GM12878 (cell line): ENCODE measurements around the gene ZNF212. TPM values are rescaled to one million over a fixed set of nuclear protein-coding genes. Genes with fewer than 3 reads are reported as not detected.

Experiments used
- ATAC-seq: fragments of 200-7000 bp; cut with Tn5 transposase; 3 replicates; pipeline ENCODE4 v1.9.1; 2020; ENCODE audit warnings: mild to moderate bottlenecking, moderate library complexity
- BruUV-seq: library from RNA; stranded (reverse); fragments of 400-500 nt; replicated peaks from 2 replicates; lab custom pipeline; 2021; lab: Mats Ljungman, UMichigan
- CTCF ChIA-PET: fragments of 300-600 bp; sonication (Branson Sonifier 250); formaldehyde crosslinking; extraction: SDS; loops from one replicate; lab custom pipeline; 2021; ENCODE audit warnings: inconsistent platforms; lab: Yijun Ruan, JAX
- POLR2A ChIA-PET: fragments of 350-600 bp; formaldehyde crosslinking; extraction: SDS; loops from one replicate; lab custom pipeline; 2021; ENCODE audit warnings: inconsistent platforms; lab: Charles Lee
- RAD21 ChIA-PET: fragments of 300-600 bp; sonication (Branson Sonifier 250); formaldehyde crosslinking; loops from one replicate; lab custom pipeline; 2023; ENCODE audit warnings: antibody characterized with exemption; ENCODE audit not compliant: unreplicated experiment; lab: Charles Lee
- SMC1A ChIA-PET: fragments of 300-600 bp; sonication (Branson Sonifier 250); formaldehyde crosslinking; loops from one replicate; lab custom pipeline; 2023; ENCODE audit not compliant: unreplicated experiment, uncharacterized antibody; lab: Charles Lee
- DNase-seq: peaks from one replicate; pipeline ENCODE4 v3.0.0-alpha.2; 2011; ENCODE audit warnings: low read depth, low spot score
- FAIRE-seq: peaks from 3 replicates; lab custom pipeline; 2011; peaks lifted over from hg19 to GRCh38; lab: Jason Lieb, UNC
- H2AFZ ChIP-seq: 2 replicates; pipeline ENCODE4 v1.6.0; 2011; ENCODE audit warnings: low read depth, low read length, control low read depth; ENCODE audit not compliant: control insufficient read depth
- H3K27ac ChIP-seq: 2 replicates; pipeline ENCODE4 v1.5.1; 2011; ENCODE audit warnings: control low read depth; ENCODE audit not compliant: control insufficient read depth, insufficient read depth
- H3K27me3 ChIP-seq, 2 experiments: replicated peaks in 1 of 2; 2 replicates each; pipeline versions ENCODE4 v1.6.0 to v1.6.1; 2011; ENCODE audit warnings: low read length in 1 of 2; ENCODE audit not compliant: control insufficient read depth in 2 of 2, insufficient read depth in 2 of 2
- H3K36me3 ChIP-seq, 2 experiments: 2 replicates each; pipeline ENCODE4 v1.5.1; 2011; ENCODE audit warnings: low read length in 1 of 2; ENCODE audit not compliant: control insufficient read depth in 2 of 2, insufficient read depth in 2 of 2
- H3K4me1 ChIP-seq: 2 replicates; pipeline ENCODE4 v1.6.1; 2011; ENCODE audit warnings: mild to moderate bottlenecking, low read length, moderate library complexity, mixed read lengths; ENCODE audit not compliant: control insufficient read depth, insufficient read depth
- H3K4me2 ChIP-seq: 2 replicates; pipeline ENCODE4 v1.6.0; 2011; ENCODE audit warnings: control low read depth; ENCODE audit not compliant: control insufficient read depth, insufficient read depth
- H3K4me3 ChIP-seq: fragments of 200-600 bp; sonication (generic); 2 replicates; pipeline ENCODE4 v1.5.1; 2016
- H3K79me2 ChIP-seq: 2 replicates; pipeline ENCODE4 v1.6.0; 2011; ENCODE audit warnings: low read length; ENCODE audit not compliant: control insufficient read depth, insufficient read depth
- H3K9ac ChIP-seq: 2 replicates; pipeline ENCODE4 v1.8.0; 2011; ENCODE audit warnings: low read length, control low read depth, mixed read lengths; ENCODE audit not compliant: control insufficient read depth, insufficient read depth
- H3K9me3 ChIP-seq: replicated peaks from 3 replicates; pipeline ENCODE4 v1.5.1; 2011; ENCODE audit warnings: mild to moderate bottlenecking, low read length; ENCODE audit not compliant: control insufficient read depth, insufficient read depth
- H4K20me1 ChIP-seq: 2 replicates; pipeline ENCODE4 v1.6.0; 2011; ENCODE audit not compliant: control insufficient read depth, insufficient read depth
- BRCA1 ChIP-seq: IDR thresholded peaks from 2 replicates; pipeline ENCODE4 v1.6.1; 2011; ENCODE audit warnings: low read depth, low read length, improper control_type of control experiment
- CBX5 ChIP-seq: sonication (generic); IDR thresholded peaks from 2 replicates; pipeline ENCODE4 v1.6.1; 2016; ENCODE audit warnings: low read depth, moderate library complexity, mild to moderate bottlenecking, inconsistent platforms
- CEBPB ChIP-seq, 2 experiments: fragments of 150-350 bp in 1 of 2; IDR thresholded peaks; 2 replicates each; pipeline ENCODE4 v1.6.1; 2012 to 2014; ENCODE audit warnings: low read depth in 2 of 2, low read length in 2 of 2, borderline replicate concordance in 1 of 2, inconsistent platforms in 1 of 2
- IKZF1 ChIP-seq: fragments of 450-650 bp; conservative IDR thresholded peaks from 2 replicates; pipeline ENCODE4 v1.6.1; 2017; ENCODE audit warnings: antibody characterized with exemption, mild to moderate bottlenecking
- RELA ChIP-seq: fragments of 450-650 bp; IDR thresholded peaks from 2 replicates; pipeline ENCODE4 v1.8.0; 2014; ENCODE audit warnings: borderline replicate concordance; ENCODE audit not compliant: partially characterized antibody
- SRF ChIP-seq, 2 experiments: IDR thresholded peaks; 2 replicates each; pipeline ENCODE4 v1.6.1; 2011; ENCODE audit warnings: low read depth in 2 of 2, low read length in 2 of 2, mild to moderate bottlenecking in 1 of 2, moderate library complexity in 1 of 2
- STAT3 ChIP-seq: IDR thresholded peaks from 2 replicates; pipeline ENCODE4 v1.6.1; 2011; ENCODE audit warnings: low read depth, low read length, improper control_type of control experiment
- TARDBP ChIP-seq: IDR thresholded peaks from 2 replicates; pipeline ENCODE4 v1.6.1; 2016; ENCODE audit warnings: borderline replicate concordance
- TCF3 ChIP-seq: IDR thresholded peaks from 2 replicates; pipeline ENCODE4 v1.6.1; 2012; ENCODE audit warnings: low read depth, mild to moderate bottlenecking, low read length, borderline replicate concordance; ENCODE audit not compliant: insufficient read depth
- ZBED1 ChIP-seq: IDR thresholded peaks from 2 replicates; pipeline ENCODE4 v1.6.1; 2016; ENCODE audit warnings: borderline replicate concordance
- ZNF622 ChIP-seq: fragments of 450-650 bp; IDR thresholded peaks from 2 replicates; pipeline ENCODE4 v1.6.1; 2017; ENCODE audit warnings: mild to moderate bottlenecking, inconsistent platforms
- WGBS: methylation state at CpG from one replicate; pipeline ENCODE4 v1.1.6; 2016; ENCODE audit warnings: low lambda C conversion rate; ENCODE audit not compliant: insufficient replicate concordance, insufficient coverage; ENCODE audit errors: missing lambda C conversion rate; 5-methylcytosine and 5-hydroxymethylcytosine counted together
- in situ Hi-C: fragments of 300-500 bp; cut with MboI; formaldehyde crosslinking; loops from 9 replicates; pipeline ENCODE4 v1.14.3; 2018; ENCODE audit warnings: mixed read lengths
- intact Hi-C: fragments of 100-400 bp; cut with micrococcal nuclease; formaldehyde crosslinking; loops from one replicate; pipeline ENCODE4 v1.14.2; 2022; ENCODE audit not compliant: unreplicated experiment
- polyA plus RNA-seq, 11 experiments: library from polyadenylated mRNA; depleted of rRNA in 4 of 11; unstranded in 6 of 11; stranded (reverse) in 5 of 11; fragments of >200 nt; fragmentation: Nextera tagmentation in 4 of 11; fragmentation: Illumina TruSeq in 1 of 11; extraction: Ambion mirVana in 4 of 11; extraction: Trizol in 1 of 11; gene quantifications; 1 replicate in 1 of 11; 2 replicates in 10 of 11; pipeline versions ENCODE4 v1.2.1 to v1.2.3, GENCODE V29; 2011 to 2016; ENCODE audit warnings: inconsistent platforms in 2 of 11, missing spikeins in 2 of 11, low read depth in 1 of 11
- total RNA-seq, 4 experiments: library from RNA; depleted of rRNA in 3 of 4; stranded (reverse); fragments of >200 nt in 3 of 4; fragmentation: Illumina TruSeq in 1 of 4; extraction: Trizol in 1 of 4; gene quantifications; 2 replicates each; pipeline versions ENCODE4 v1.2.1 to v1.2.3, GENCODE V29; 2013 to 2021
- TF ChIP-seq, protein P1 (sequence below): IDR thresholded peaks from 2 replicates; pipeline ENCODE4 v1.6.1; 2012; ENCODE audit warnings: low read length, inconsistent platforms

Gene ZNF212
- total and polyA plus RNA-seq, 10 of the 15 experiments (the other 5 are each of a cell fraction or from before 2014, with no cell fraction given): 1.2 to 11.6 (median 5.4) TPM

DNA sequence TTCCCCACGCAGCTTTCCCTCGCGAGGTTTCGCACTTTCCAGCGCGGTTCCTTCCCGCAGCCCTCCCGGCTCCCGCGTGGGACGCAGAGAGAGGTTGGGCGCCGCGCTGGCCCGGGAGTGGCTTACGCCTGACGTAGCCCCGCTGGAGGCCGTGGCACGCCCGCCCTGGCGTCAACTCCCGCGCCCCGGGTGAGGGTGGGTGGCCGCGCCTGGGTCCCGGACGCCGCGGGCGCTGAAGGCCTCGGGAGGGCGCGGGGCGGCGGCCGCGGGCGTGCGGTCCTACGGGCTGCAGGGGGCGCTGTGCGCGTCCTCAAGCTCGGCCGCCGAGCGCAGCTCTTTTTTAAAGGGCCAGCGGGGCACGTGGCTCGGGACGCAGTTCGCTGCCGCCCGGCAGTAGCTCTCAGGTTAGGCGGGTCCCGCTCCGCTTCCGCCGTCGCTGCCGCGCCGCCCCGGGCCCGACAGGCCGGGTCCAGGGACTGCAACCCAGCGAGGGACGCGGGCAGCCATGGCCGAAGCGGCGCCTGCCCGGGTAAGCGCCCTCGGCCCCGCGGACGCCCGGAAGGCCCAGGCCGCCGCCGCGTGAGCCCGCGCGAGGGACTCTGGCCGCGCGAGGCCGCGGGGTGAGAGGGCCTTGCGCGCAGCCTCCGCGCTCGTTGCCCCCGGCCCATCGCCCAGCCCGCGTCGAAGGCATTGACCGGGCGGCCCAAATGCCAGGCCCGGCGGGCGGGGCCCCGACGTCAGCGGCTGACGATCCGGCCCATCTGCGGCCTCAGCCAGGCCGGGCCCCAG, 22.6 kb downstream of the ZNF212 start, which contains the start of gene ZNF783 (continued):
- TF ChIP-seq IKZF1 (peak; percentile 88), TARDBP (no peak), ZNF622 (no peak), TCF3 (no peak; the same call in 1 of the 2 replicates), STAT3 (no peak), CBX5 (0 out of 2 replicates have a peak, but pooled peaks have one; percentile 18), ZBED1 (no peak)
- TF ChIP-seq, all 136 proteins: peak for 41

DNA sequence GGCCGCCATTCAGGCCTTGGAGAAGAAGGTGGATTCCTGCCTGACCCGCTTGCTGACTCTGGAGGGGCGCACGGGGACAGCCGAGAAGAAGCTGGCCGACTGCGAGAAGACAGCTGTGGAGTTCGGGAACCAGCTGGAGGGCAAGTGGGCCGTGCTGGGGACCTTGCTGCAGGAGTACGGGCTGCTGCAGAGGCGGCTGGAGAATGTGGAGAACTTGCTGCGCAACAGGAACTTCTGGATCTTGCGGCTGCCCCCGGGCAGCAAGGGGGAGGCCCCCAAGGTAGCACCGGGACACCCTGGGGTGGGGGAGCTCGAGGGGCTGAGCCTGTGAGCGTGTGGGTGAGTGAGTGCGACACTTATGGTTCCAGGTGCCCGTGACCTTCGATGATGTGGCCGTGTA, 27.0 kb downstream of the ZNF212 start:
- DNase-seq (no peak), FAIRE-seq (no peak), ATAC-seq (no peak)
- ChIA-PET POLR2A (no interaction called here), RAD21 (no interaction called here), SMC1A (no interaction called here), CTCF (interaction anchor here (0.7 kb wide), 1 partner anchor 232 kb away, joined by 3 read pairs; no protein-coding TSS in a partner anchor)
- no peak overlapping the region for H3K4me2 ChIP-seq
- intact Hi-C loops: no loop called here
- WGBS: 98% methylated on average over 21 of the region's 21 CpGs
- no peak overlapping the region for H2AFZ ChIP-seq
- peaks cover 3% of the 10 kb centered on the region for H3K4me1 ChIP-seq
- H3K4me3 ChIP-seq: no peak overlapping the region
- H3K79me2 ChIP-seq: peaks cover 2% of the 10 kb centered on the region; the same call in 1 of the 2 replicates
- no peaks in the 10 kb centered on the region for H3K27me3 ChIP-seq
- H3K9me3 ChIP-seq: no peaks in the 10 kb centered on the region
- no peak overlapping the region for H3K27ac ChIP-seq
- TF ChIP-seq, protein P1, sequence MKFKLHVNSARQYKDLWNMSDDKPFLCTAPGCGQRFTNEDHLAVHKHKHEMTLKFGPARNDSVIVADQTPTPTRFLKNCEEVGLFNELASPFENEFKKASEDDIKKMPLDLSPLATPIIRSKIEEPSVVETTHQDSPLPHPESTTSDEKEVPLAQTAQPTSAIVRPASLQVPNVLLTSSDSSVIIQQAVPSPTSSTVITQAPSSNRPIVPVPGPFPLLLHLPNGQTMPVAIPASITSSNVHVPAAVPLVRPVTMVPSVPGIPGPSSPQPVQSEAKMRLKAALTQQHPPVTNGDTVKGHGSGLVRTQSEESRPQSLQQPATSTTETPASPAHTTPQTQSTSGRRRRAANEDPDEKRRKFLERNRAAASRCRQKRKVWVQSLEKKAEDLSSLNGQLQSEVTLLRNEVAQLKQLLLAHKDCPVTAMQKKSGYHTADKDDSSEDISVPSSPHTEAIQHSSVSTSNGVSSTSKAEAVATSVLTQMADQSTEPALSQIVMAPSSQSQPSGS: no peak
- TF ChIP-seq SRF (IDR thresholded peaks at IDR 0.05; ENCODE audit: low read depth in 2 of 2, low read length in 2 of 2) (no peak), CEBPB (IDR thresholded peaks at IDR 0.05; ENCODE audit: borderline replicate concordance in 1 of 2, low read depth in 2 of 2, low read length in 2 of 2) (no peak), BRCA1 (no peak), ZBED1 (no peak), RELA (no peak)
- H3K9ac ChIP-seq: no peak overlapping the region
- no peaks in the 10 kb centered on the region for H4K20me1 ChIP-seq
- in situ Hi-C loops: no loop called here
- H3K36me3 ChIP-seq: peaks cover 2 to 7% of the 10 kb centered on the region in 2 experiments
- BruUV-seq: no TSS peak
